ENCODE results near the gene OR51B2.

GRCh38 chr11:5310423-5310822 lies 13.7 kb downstream of the OR51B2 start:
- no peak for TF ChIP-seq CTCF (IDR thresholded peaks at IDR 0.05; ENCODE audit: low read length)
- no peak for TF ChIP-seq EZH2 (IDR thresholded peaks at IDR 0.05; ENCODE audit: borderline replicate concordance, low read length)

Measured in OCI-LY1 (cell line).